HG03571 (cell line): ENCODE results near the gene NTSR1.
"Not testable (repeated sequence)": the region's sequence is repeated elsewhere in the genome, so short reads cannot be mapped to it uniquely, and the experiment has no call there.

Source experiments
- ATAC-seq: cut with Tn5 transposase; IDR thresholded peaks from one replicate; pipeline ENCODE4 v1.9.1; 2021; ENCODE audit not compliant: unreplicated experiment

The NTSR1 gene

GRCh38 chr20:62674370-62674769, 34.3 kb upstream of the NTSR1 start:
- ATAC-seq, result no peak

GRCh38 chr20:62675156-62675876, 33.3 kb upstream of the NTSR1 start:
- no peak for ATAC-seq

DNA sequence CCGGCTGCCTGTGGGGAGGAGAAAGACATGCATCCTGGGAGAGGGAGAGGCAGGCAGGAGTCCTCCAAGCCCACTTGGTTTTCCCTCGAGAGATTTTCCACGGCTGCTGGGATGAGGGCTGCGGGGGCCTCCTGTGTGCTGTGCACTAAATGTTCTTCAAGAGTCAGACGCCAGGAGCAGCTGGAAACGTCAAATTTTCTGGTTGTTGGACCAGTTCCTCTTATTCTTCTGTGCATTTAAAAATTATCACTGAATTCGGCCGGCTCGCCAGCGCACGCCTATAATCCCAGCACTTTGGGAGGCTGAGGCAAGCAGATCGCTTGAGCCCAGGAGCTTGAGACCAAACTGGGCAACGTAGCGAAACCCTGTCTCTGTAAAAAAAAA, 32.8 kb upstream of the NTSR1 start:
- ATAC-seq, result no peak

DNA sequence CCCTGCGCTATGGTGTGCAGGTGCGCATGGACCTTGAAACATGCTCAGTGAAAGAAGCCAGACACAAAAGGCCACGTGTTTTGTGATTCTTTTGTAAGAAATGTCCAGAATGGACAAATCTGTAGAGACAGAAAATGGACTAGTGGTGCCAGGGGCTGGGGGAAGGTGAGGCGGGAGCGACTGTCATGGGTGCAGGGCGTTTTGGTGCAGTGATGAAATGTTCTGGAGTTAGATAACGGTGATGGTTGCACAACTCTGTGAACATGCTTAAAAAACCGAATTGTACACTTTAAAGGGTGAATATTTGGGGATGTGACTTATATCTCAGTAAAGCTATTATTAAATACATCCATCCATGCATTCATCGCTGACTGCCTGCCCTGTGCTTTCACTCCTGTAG, 31.7 kb upstream of the NTSR1 start:
- no peak for ATAC-seq

DNA sequence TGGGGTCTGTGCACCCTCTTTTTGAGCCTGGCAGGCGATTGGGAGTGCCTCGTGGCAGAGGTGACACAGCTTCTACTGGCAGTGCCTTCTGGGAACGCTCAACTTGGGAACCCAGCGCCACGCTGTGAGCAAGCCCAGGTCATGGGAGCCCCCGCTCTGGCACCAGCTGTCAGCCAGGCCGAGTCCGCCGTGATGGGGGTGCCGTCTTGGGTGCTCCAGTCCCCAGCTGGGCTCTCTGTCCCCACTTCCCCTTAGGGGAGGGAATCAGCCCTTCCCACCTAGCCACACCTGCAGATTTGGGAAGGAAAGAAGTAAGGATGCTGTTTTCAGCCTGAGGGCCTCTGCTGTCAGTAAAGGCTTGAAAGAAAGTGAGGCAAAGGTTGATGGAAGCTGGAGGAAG, 31.0 kb upstream of the NTSR1 start:
- no peak for ATAC-seq

DNA sequence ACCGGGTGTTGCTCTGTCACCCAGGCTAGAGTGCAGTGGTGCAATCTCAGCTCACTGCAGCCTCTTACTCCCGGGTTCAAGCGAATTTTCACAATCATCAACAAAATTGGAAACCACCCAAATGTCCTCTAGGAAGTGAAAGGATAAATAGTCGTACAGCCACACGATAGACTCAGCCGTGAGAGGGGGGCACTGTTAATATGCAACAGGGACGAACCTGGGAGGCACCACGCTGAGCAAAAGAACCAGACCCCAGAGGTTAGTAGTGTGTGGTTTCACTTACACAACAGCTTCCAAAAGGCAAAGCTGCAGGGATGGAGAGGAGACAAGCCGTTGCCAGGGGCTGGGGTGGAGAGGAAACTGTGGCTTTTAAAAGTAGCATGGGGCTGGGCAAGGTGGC, 30.1 kb upstream of the NTSR1 start:
- ATAC-seq, result no peak

GRCh38 chr20:62679978-62680589, 28.6 kb upstream of the NTSR1 start:
- no peak for ATAC-seq

DNA sequence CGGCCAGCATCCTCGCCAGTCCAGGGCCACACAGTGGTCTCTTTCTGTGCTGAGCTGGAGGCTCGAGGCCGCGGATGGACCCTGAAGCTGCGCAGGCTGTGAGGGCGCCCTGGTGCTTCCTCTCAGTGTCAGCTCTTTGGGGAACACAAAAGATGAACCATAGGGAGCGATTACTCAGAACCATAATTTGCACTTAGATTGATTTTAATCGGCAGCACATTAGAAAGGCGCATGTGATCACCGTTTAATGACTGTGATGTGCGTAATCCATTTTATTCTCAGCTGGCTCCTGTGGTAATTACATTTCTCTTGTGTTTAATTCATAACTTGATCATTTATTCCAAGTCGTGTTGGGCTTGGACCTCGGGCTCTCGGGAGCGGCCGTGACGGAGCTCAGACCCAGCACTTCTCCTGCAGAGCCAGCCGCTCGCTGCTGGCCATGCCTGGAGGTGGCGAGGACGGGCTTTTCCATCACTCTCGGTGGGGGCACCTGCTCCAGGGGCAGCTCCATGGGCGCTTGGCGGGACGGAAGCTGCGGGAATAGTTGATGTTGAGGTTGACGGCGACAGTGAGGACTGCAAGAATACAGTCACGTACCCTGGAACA, 25.6 kb upstream of the NTSR1 start:
- ATAC-seq, result no peak

- not testable (repeated sequence) for ATAC-seq
Observed at GRCh38 chr20:62683660-62684322, 24.8 kb upstream of the NTSR1 start.

DNA sequence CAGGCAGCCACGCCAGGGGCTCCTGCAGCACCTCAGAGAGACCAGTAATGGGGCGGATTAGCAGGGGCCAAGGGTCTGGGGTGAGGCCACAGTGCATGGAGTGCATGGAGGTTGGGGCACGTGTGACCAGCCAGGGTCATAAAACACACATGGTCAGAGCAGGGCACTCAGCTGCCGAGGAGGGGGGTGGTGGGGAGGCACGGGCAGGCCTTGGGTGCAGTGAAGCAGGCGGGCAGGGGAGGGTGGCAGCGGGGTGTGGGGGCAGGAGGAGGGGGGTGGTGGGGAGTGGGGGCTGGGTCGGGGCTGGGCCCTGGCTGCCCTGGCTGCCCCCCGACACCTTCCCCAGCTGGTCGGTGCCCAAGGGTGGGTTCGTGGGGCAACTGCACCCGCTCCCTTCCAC, 23.7 kb upstream of the NTSR1 start:
- no peak for ATAC-seq

GRCh38 chr20:62685781-62686555, 22.7 kb upstream of the NTSR1 start:
- no peak for ATAC-seq

GRCh38 chr20:62686869-62687830, 21.5 kb upstream of the NTSR1 start:
- no peak for ATAC-seq

DNA sequence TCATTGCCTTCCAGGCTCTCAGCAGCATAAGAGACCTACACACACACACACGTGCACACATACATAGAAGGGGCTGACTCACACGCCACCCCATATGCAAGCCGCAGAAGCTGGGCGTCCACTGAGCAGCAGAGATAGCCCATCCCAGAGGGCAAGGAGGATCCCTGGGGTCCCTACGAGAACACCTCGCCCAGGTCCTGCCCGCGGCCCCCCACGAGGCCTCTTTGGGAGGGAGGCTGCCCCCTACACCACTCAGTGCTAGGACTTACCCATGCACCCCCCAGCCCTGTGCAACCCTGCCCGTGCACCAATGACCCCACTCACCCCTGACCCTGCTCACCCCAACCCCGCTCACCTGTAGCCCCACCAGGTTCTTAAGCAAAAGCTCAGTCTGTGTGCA, 20.6 kb upstream of the NTSR1 start:
- no peak for ATAC-seq

GRCh38 chr20:62688855-62689460, 19.7 kb upstream of the NTSR1 start:
- ATAC-seq, result no peak

DNA sequence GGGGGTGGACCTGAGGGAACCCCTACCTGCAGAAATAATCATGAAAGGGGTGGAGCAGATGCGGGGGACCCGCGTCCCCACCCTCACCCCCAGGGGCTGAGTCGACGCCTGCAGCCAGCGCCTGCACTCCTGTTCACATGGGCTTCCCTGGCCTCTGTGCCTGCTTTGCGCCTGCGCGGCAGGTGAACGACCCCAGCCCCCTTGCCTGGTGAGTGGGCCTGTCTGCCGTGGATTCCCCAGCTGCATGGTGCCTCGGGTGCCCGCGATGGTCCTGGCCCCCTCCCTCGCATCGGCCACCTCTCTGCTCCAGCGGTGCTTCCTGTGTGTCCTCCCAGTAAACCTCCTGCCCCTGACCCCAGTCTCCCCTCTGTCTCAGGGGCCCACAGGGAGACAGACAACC, 18.8 kb upstream of the NTSR1 start:
- no peak for ATAC-seq

DNA sequence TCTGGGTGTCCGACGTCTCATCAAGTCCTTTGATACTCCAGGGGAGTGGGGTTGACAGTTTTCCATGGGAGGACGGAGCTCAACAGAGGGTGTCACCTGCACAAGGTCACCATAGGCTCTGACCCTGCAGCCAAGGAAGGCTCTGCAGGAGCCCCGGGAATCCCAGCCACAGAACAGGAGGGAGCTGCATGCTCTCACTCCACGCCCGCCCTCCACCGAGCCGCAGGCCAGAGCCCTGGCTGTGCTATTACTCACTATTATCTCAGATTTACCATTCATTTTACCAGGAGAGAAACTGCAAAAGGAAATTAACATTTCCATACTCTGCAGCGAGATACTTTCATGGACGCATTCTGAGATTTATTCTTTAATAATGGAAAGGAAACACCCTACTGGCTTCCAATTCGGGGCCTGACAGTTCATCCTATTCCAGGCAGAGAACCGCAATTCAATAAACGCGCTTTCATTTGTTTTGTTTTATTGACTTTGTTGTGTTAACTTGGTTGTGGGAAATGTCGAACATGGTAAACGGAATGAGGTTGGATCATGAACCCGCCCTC, 18.3 kb upstream of the NTSR1 start:
- ATAC-seq, result no peak

DNA sequence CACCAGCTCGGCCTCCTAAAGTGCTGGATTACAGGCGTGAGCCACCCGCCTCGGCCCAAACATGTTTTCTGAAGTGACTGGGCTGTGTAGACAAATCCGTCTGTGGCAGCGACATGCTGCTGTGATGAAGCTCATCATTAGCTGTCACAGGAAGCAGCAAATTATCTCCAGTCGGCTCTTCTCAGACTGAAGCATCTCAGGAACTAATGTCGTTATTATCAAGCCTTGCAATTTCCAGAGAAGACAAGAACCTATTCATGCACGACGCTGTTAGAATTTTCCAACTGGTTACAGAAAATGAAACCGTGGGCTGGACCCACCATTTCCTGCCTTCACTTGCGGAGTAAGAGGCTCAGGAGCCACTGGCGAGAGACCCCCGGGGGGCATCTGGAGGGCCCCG, 17.1 kb upstream of the NTSR1 start:
- no peak for ATAC-seq

DNA sequence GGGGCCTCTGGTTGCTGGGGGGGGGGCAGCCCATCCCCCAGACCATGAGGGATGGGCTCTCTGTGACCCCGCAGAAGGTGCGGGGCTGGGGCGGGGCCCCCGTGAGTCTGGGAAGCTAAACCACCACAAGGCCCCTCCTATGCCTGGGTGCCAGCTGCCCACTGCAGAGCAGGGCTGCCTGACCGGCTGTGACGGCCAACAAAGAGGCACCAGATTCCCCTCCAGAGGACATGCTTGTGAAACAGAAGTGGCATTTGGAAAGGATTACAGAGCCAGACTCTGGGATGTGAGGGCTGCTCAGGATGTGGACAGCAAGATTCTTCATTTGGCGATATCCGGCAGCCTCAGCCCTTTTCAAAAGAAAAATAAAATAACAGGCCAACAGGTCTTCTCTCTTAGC, 16.5 kb upstream of the NTSR1 start:
- no peak for ATAC-seq

GRCh38 chr20:62692801-62693523, 15.7 kb upstream of the NTSR1 start:
- ATAC-seq, result no peak
